Cortex of kidney (tissue), 1 donor: ENCODE results near the gene TCF20.

Source experiments
- DNase-seq: peaks from one replicate; lab custom pipeline; 2025; lab: John Stamatoyannopoulos, UW

TCF20 gene

DNA sequence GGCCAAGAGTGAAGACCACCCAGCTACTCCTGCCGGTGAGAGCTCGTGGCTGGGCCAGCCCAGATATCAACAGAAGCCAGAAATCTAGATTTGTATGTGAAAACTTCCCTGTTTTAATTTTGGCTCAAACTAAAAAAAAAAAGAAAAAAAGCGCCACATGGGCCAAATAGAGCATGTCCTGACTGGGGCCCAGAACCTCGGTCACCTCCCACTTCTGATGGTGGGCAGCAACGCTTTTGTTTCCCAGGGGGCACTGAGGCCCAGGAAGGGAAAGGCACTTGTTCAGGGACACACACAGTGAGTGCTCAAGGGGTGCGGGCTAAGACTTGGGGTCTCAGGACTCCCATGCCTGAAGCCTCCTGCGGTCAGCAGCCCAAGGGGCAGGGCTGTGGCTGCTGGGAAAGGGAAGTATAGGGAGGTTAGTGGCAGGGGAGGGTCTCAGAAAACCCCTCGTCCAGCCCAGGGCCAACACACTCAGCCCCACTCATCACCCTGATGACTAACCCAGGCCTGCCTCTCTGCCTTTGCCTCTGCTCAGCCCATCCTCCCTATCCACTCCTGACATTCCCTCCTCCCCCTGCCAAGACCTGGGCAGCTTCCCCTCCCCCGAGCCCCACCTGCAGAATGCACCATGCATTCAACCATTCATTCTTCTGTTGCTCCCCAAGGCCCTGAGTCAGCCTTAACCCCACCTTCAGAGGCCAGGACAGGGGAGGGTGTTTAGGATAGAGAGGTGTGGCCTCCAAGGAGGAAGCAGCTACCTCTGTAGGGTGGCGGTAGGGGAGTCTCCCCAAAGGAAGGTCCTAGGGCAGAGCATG is 30.0 kb upstream of the TCF20 start:
- no peak for DNase-seq

- DNase-seq = no peak
Measured at GRCh38 chr22:42299586-42300258, 29.3 kb upstream of the TCF20 start.

- no peak for DNase-seq
Measured at GRCh38 chr22:42298746-42299145, 28.3 kb upstream of the TCF20 start.

DNA sequence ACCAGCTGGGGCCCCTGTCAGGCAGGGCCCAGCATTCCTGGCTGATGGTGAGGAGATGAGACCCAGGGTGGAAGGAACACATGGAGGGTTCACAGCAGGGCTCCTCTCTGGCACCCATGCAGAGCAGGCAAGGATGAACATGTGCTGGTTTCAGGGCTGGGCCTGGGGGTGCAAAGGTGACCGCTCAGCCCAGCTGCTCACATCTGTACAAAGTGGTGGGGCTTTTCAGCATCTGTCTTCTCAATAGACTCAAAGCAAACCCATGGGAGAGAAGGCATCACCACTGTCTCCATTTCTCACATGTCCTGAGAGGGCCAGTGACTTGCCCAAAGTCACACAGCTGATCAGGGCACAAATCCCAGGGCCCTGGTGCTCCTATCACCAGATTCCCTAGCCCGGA is 27.3 kb upstream of the TCF20 start:
- DNase-seq = no peak

DNA sequence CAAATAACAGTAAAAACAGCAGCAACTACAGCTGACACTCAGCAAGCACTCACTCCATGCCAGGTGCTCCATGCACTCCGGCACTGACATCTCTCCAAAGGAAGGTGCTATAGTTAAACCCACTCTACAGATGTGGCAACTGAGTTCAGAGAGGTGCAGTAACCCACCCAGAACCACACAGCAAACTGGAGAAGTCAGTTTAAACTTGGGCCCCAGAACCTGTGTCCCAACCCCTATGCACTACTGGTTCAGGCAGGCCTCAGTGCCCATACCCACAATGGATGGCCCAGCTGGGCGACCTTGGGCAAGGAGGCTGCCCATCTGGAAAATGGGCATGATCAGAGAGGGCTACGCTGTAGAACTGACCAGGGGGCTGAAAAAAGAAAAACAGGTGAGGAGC is 26.4 kb upstream of the TCF20 start:
- DNase-seq = no peak

GRCh38 chr22:42296381-42296853 is 26.0 kb upstream of the TCF20 start:
- no peak for DNase-seq

DNA sequence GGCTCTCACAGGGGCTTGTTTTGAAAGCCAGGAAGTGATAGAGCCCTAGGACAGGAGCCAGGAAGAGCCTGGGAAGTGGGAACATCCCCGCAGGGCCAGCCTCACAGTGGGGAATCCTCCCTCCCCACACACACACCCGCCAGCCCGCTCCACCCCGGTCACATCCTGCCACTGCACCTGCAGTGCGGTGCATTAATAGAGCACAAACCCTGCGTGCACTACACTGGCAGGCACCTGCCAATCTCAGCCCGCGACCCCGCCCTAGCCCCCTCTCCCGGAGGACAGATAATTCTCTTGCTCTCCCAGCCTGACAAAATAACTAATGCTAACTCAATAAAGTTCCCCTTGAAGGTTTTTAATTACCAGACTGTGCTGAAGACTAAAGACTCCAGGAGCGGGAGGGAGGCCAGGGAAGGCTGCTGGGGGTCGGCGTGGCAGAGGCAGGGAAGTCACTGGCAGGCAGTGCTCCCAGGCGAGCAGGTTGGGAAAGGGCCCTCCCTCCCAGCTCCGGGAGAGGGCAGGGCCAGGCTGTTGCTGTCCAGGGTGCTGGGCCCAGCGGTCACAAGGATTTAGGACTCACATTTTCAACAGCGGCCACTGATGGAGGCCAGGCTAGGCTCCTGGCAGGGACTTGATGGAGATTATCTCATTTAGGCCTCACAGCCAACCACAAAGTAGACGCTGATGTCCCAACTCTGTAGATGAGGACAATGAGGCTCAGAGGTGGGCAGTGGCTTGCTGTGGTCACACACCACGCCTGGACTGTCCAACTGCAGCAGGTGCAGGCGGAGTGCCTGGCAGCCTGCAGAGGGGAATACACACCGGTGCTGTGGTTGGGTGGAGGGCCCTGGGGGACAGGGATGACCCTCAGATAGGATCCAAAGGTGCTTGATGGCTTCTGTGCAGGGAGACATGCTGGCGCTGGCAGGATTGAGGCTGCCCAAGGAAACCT is 23.9 kb upstream of the TCF20 start:
- no peak for DNase-seq

- no peak for DNase-seq
Measured at GRCh38 chr22:42292732-42293520, 22.5 kb upstream of the TCF20 start.

DNA sequence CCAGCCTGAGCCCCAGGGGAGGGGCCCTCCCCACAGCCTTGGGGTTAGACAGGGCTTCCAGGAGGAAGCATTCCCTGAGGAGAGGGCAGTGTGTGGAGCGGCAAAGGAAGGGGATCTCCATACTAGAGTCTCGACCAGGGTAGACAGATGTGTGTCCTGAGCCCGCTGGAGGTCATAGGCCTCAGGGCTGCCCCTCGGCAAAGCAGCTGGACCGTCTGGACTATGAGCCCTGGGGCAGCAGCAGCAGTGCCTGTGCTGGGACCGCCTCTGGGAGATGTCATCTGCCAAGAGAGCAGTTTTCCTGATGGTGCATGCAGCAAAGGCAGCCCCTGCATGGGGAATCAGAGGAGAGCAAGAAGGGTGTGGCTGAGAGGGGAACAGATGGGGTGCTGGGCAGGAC is 20.8 kb upstream of the TCF20 start:
- no peak for DNase-seq

DNA sequence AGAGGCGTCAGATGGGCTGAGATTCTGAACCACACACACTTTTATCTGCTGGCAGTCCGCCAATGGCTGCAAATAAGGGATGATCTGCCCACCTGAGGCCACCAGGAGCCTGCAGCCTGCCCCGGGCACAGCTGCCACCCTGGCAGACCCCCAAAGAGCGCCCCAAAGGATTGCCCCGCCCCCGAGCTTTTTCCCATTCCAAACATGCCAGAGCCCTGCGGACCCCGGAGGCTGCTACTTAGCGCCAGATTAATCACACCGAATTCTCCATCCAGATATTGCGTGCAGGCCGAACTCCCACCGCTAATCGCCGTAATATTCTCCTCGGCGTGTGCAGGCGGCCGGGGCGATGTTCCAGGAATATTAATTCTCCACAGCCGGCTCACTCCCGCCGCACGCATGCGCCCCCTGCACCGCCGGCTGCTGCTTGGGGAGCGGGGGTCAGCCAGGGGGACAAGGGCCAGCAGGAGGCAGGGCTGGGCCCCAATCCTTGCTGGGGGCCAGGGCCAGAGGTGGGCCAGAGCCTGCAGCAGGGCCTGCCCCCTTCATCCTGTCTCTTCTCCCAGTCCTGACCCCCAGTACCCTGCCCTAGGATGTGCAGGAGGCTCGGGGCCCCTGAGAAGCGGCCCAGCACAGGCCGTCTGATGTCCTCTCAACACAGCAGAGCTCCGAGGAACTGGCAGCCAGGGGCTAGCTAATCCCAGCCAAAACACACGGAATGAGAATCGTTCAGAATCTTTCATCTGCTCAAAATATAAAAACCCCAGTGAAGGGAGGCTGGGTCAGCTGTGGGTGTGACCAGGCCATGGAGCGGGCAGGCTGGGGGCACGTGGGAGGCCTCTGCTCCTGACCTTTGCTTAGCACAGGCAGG is 19.5 kb upstream of the TCF20 start:
- no peak for DNase-seq

GRCh38 chr22:42288791-42289190 is 18.3 kb upstream of the TCF20 start:
- no peak for DNase-seq

- DNase-seq = no peak
Measured at GRCh38 chr22:42287174-42287890, 16.9 kb upstream of the TCF20 start.

DNA sequence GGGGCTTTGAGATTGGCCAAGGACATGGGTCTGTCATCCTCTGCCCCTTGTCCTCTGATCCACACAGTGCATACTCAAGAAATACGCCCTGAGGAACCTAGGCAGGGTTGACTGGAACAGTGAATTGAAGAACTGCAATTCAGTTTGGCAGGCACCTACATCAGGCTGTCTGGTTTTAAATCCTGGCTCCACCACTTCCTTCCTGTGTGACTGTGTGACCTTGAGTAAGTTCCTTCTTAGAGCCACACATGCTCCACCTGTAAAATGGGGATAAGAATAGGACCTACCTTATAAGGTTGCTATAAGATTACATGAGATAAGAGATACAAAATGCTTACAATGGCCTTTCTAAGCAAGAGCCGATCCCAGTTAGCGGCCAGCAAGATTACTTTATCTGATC is 15.8 kb upstream of the TCF20 start:
- no peak for DNase-seq

GRCh38 chr22:42285604-42286003 is 15.2 kb upstream of the TCF20 start:
- DNase-seq = no peak

DNA sequence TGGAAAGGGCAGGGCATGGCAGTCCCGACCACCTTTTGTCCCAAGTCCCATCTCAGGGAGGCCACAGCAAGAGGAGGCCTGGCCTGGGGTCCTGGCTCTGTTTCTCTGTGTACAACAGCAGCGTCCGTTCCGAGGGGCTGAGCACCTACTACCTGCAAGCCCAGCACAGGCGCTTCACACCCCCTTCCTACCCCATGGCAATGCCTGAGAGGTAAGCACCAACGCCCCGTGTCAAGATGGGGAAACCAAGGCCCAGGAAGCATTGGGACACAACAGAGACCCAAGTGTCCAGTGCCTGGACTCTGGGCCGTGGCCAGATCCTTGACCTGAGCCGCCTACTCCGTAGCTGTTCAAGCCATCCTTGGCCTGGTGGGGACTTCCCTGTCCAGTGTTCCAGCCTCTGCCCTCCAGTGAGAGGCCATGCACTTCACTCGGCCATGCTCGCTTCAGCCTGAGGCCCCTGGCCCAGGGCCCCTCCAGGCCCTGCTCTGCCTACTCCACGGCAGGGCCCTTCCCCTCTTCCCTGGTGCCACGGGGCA is 14.3 kb upstream of the TCF20 start:
- no peak for DNase-seq

- no peak for DNase-seq
Measured at GRCh38 chr22:42284202-42284591, 13.7 kb upstream of the TCF20 start.

GRCh38 chr22:42283278-42284201 is 13.1 kb upstream of the TCF20 start:
- no peak for DNase-seq

GRCh38 chr22:42282943-42283277 is 12.5 kb upstream of the TCF20 start:
- DNase-seq = no peak
